Activated naive CD4-positive, alpha-beta T cell treated with anti-CD3 and anti-CD28 coated beads, Interleukin-2, amount 50 U/mL, for 16 hours (primary cell): Measurements from ENCODE around the gene NKAPL.
A peak's percentile ranks its signal among the peaks of the same experiment; 100 is the strongest.

ENCODE experiments used
- DNase-seq: peaks from one replicate; pipeline ENCODE4 v3.0.0-alpha.2; 2020

The NKAPL gene

GRCh38 chr6:28258877-28259777 is at the start of gene NKAPL:
Gene NKAPL (plus strand): TSS chr6:28259297. CDS start chr6:28259372, 75 bp downstream.
- peak; percentile 63 for DNase-seq

- no peak for DNase-seq
Measured at GRCh38 chr6:28209753-28210535, 49.2 kb upstream of the NKAPL start.

- DNase-seq = no peak
Measured at GRCh38 chr6:28211840-28212509, 47.1 kb upstream of the NKAPL start.

- DNase-seq = peak; percentile 34
Measured at GRCh38 chr6:28212510-28213212, 46.4 kb upstream of the NKAPL start.

GRCh38 chr6:28213213-28213523 is 45.9 kb upstream of the NKAPL start:
- no peak for DNase-seq

GRCh38 chr6:28215425-28215824 is 43.7 kb upstream of the NKAPL start:
- no peak for DNase-seq

GRCh38 chr6:28217890-28218289 is 41.2 kb upstream of the NKAPL start:
- DNase-seq = no peak

GRCh38 chr6:28218312-28219248 is 40.5 kb upstream of the NKAPL start:
- no peak for DNase-seq

GRCh38 chr6:28220257-28221133 is 38.6 kb upstream of the NKAPL start:
- DNase-seq = no peak

GRCh38 chr6:28224131-28225055 is 34.7 kb upstream of the NKAPL start:
- DNase-seq = no peak

- DNase-seq = peak; percentile 25
Measured at GRCh38 chr6:28225056-28225834, 33.9 kb upstream of the NKAPL start, which contains the start of gene ZSCAN9. Gene ZSCAN9 (plus strand): TSS chr6:28225275. CDS start chr6:28227085, 1,810 bp downstream.

- no peak for DNase-seq
Measured at GRCh38 chr6:28226460-28226859, 32.6 kb upstream of the NKAPL start.

GRCh38 chr6:28232785-28233184 is 26.3 kb upstream of the NKAPL start:
- no peak for DNase-seq

GRCh38 chr6:28235912-28236452 is 23.1 kb upstream of the NKAPL start:
- no peak for DNase-seq

- no peak for DNase-seq
Measured at GRCh38 chr6:28239636-28240035, 19.5 kb upstream of the NKAPL start.

- DNase-seq = no peak
Measured at GRCh38 chr6:28240471-28240870, 18.6 kb upstream of the NKAPL start.

GRCh38 chr6:28243946-28244345 is 15.2 kb upstream of the NKAPL start:
- no peak for DNase-seq
